ENCODE results near the gene ITGB2.
A peak's percentile ranks its signal among the peaks of the same experiment; 100 is the strongest.
"Not testable (repeated sequence)": the region's sequence is repeated elsewhere in the genome, so short reads cannot be mapped to it uniquely, and the experiment has no call there.

Gene ITGB2

GRCh38 chr21:44887126-44887806, 33.4 kb downstream of the ITGB2 start:
- no peak for DNase-seq

- no peak for DNase-seq
These were observed 34.3 kb downstream of the ITGB2 start for GRCh38 chr21:44886113-44887075.

- DNase-seq: no peak
These were observed 35.1 kb downstream of the ITGB2 start for GRCh38 chr21:44885615-44886014.

GRCh38 chr21:44884097-44884496, 36.6 kb downstream of the ITGB2 start:
- no peak for DNase-seq

GRCh38 chr21:44883250-44883649, 37.4 kb downstream of the ITGB2 start:
- no peak for DNase-seq

- DNase-seq: no peak
These were observed 39.4 kb downstream of the ITGB2 start for GRCh38 chr21:44881198-44881872.

GRCh38 chr21:44880405-44881197, 40.1 kb downstream of the ITGB2 start:
- no peak for DNase-seq

GRCh38 chr21:44879238-44879637, 41.5 kb downstream of the ITGB2 start:
- not testable (repeated sequence) for DNase-seq

GRCh38 chr21:44878053-44878982, 42.4 kb downstream of the ITGB2 start:
- DNase-seq: no peak

GRCh38 chr21:44876849-44877575, 43.7 kb downstream of the ITGB2 start:
- DNase-seq: no peak

GRCh38 chr21:44875316-44875700, 45.4 kb downstream of the ITGB2 start:
- DNase-seq: no peak

GRCh38 chr21:44874497-44875315, 46.0 kb downstream of the ITGB2 start:
- DNase-seq: peak in 10 of 58 donors; percentile 15 to 52 (median 32)

GRCh38 chr21:44874240-44874496, 46.5 kb downstream of the ITGB2 start:
- peak in 1 of 58 donors; percentile 54 for DNase-seq

- peak; percentile 55 to 98 (median 94) for DNase-seq
These were observed 47.1 kb downstream of the ITGB2 start, which contains the start of gene PTTG1IP for GRCh38 chr21:44873356-44874239. Gene PTTG1IP (minus strand): TSS chr21:44873690. CDS start chr21:44873616, 74 bp downstream.

- peak in 13 of 58 donors; percentile 11 to 63 (median 36) for DNase-seq
These were observed 47.9 kb downstream of the ITGB2 start for GRCh38 chr21:44872649-44873355.

- DNase-seq: no peak
These were observed 48.4 kb downstream of the ITGB2 start for GRCh38 chr21:44872323-44872648.

All from anterior cingulate cortex (tissue), 58 donors.